Stomach (tissue), 4 donors: ENCODE results near the gene CCN2.

Experiments
- POLR2A ChIP-seq, 4 donors: fragments of 450-650 bp; IDR thresholded peaks; one replicate each; pipeline ENCODE4 v1.6.1; 2016; ENCODE audit warnings: antibody characterized with exemption in 4 of 4, control low read depth in 2 of 4, mild to moderate bottlenecking in 1 of 4, moderate library complexity in 1 of 4
- TF ChIP-seq, protein P1 (sequence below), 7 experiments: fragments of 450-650 bp in 4 of 7; fragments of 200-600 bp in 3 of 7; sonication (generic) in 3 of 7; IDR thresholded peaks; one replicate each; pipeline ENCODE4 v1.5.1; 2016 to 2019; ENCODE audit warnings: antibody characterized with exemption in 7 of 7, control low read depth in 2 of 7, mild to moderate bottlenecking in 1 of 7

DNA sequence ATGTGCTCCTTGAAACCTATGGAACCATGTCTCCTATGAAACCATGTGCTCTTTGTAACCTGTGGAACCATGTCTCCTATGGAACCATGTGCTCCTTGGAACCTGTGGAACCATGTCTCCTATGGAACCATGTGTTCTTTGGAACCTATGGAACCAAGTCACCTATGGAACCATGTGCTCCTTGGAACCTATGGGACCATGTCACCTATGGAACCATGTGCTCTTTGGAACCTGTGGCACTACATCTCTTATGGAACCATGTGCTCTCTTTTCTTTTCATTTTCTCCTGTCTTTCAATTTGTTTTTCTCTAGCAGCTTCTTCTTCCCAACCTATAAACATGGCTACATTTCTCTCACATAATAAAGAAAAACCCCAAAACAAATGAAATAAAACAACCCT, 11.9 kb upstream of the CCN2 start:
- no peak for TF ChIP-seq POLR2A (IDR thresholded peaks at IDR 0.05)
- TF ChIP-seq, protein P1, sequence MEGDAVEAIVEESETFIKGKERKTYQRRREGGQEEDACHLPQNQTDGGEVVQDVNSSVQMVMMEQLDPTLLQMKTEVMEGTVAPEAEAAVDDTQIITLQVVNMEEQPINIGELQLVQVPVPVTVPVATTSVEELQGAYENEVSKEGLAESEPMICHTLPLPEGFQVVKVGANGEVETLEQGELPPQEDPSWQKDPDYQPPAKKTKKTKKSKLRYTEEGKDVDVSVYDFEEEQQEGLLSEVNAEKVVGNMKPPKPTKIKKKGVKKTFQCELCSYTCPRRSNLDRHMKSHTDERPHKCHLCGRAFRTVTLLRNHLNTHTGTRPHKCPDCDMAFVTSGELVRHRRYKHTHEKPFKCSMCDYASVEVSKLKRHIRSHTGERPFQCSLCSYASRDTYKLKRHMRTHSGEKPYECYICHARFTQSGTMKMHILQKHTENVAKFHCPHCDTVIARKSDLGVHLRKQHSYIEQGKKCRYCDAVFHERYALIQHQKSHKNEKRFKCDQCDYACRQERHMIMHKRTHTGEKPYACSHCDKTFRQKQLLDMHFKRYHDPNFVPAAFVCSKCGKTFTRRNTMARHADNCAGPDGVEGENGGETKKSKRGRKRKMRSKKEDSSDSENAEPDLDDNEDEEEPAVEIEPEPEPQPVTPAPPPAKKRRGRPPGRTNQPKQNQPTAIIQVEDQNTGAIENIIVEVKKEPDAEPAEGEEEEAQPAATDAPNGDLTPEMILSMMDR (IDR thresholded peaks at IDR 0.05) = no peak
